Adipocyte (in vitro differentiated cells): ENCODE results near the gene TEAD3.

Experiments used
- DNase-seq: peaks from one replicate; pipeline ENCODE4 v3.0.0-alpha.2; 2015; ENCODE audit warnings: low read depth
- H3K27me3 ChIP-seq: replicated peaks from 2 replicates; pipeline ENCODE4 v1.7.0; 2013; ENCODE audit warnings: mild to moderate bottlenecking, low read length, moderate library complexity; ENCODE audit not compliant: control insufficient read depth, insufficient read depth
- H3K36me3 ChIP-seq: 2 replicates; pipeline ENCODE4 v1.7.0; 2013; ENCODE audit warnings: low read length, mild to moderate bottlenecking, moderate library complexity; ENCODE audit not compliant: control insufficient read depth, insufficient read depth, severe bottlenecking
- H3K4me1 ChIP-seq: 2 replicates; pipeline ENCODE4 v1.7.0; 2013; ENCODE audit warnings: mild to moderate bottlenecking, low read length, moderate library complexity; ENCODE audit not compliant: control insufficient read depth, insufficient read depth
- H3K4me3 ChIP-seq: 2 replicates; pipeline ENCODE4 v1.7.0; 2013; ENCODE audit warnings: mild to moderate bottlenecking, low read length, moderate library complexity
- H3K9ac ChIP-seq: 2 replicates; pipeline ENCODE4 v1.7.0; 2013; ENCODE audit warnings: mild to moderate bottlenecking, low read length, moderate library complexity
- H3K9me3 ChIP-seq: 2 replicates; pipeline ENCODE4 v1.7.0; 2013; ENCODE audit warnings: mild to moderate bottlenecking, low read length, moderate library complexity; ENCODE audit not compliant: control insufficient read depth

TEAD3 gene

GRCh38 chr6:35473075-35473849 is 23.6 kb downstream of the TEAD3 start:
- Histone ChIP-seq H3K36me3 (peaks cover 65% of the 10 kb centered on the region), H3K9ac (no peak overlapping the region)
- no peak for DNase-seq

GRCh38 chr6:35471836-35472345 is 25.0 kb downstream of the TEAD3 start:
- Histone ChIP-seq H3K9me3 (no peaks in the 10 kb centered on the region), H3K4me3 (no peak overlapping the region), H3K4me1 (peaks cover 27% of the 10 kb centered on the region), H3K9ac (no peak overlapping the region), H3K27me3 (no peaks in the 10 kb centered on the region), H3K36me3 (peaks cover 61% of the 10 kb centered on the region)
- no peak for DNase-seq

More at GRCh38 chr6:35473075-35473849, 23.6 kb downstream of the TEAD3 start:
- no peaks in the 10 kb centered on the region for H3K27me3 ChIP-seq
- H3K4me3 ChIP-seq, result no peak overlapping the region
- H3K9me3 ChIP-seq, result no peaks in the 10 kb centered on the region
- peaks cover 22% of the 10 kb centered on the region for H3K4me1 ChIP-seq

GRCh38 chr6:35470663-35471120 is 26.2 kb downstream of the TEAD3 start:
- H3K9ac ChIP-seq, result peak overlapping the region; percentile 95
- peak overlapping the region; percentile 94 for H3K4me3 ChIP-seq
- DNase-seq, result peak; percentile 16
- H3K27me3 ChIP-seq, result no peaks in the 10 kb centered on the region
- peaks cover 64% of the 10 kb centered on the region for H3K36me3 ChIP-seq
- no peaks in the 10 kb centered on the region for H3K9me3 ChIP-seq
- H3K4me1 ChIP-seq, result peaks cover 27% of the 10 kb centered on the region

DNA sequence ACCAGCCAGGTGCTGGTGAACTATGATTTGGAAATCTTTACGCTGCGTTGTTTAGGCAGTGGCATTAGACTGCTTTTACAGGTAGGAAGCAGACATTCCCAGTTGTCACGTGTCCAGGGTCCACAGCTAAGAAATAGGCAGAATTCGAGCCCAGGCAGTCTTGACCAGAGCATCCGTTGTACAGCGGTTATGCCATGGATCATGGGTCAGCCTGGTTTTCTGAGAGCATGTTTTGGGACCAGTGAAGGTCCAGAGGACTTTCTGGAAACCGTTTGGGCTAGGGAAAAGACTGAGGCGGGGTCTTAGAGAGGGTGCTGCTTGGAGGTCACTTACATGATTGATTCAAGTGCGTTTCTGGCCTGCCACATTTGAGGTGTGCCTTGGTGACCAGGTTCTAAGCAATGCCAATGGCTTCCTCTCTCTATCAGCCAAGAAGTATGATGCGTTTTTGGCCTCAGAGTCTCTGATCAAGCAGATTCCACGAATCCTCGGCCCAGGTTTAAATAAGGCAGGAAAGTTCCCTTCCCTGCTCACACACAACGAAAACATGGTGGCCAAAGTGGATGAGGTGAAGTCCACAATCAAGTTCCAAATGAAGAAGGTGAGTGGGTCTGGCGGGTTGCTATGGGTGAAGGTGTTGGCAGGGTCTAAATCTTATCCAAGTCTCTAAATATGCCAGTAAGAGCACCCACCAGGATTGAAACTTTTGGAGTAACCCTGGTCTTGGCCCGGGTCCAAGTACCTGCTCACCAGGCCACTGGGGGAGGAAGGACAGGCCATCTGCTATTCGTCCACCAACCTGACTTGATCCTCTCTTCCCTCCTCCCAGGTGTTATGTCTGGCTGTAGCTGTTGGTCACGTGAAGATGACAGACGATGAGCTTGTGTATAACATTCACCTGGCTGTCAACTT is 26.9 kb downstream of the TEAD3 start:
- no peaks in the 10 kb centered on the region for H3K27me3 ChIP-seq
- peaks cover 57% of the 10 kb centered on the region for H3K36me3 ChIP-seq
- peak overlapping the region; percentile 95 for H3K9ac ChIP-seq
- peak overlapping the region; percentile 94 for H3K4me3 ChIP-seq
- no peaks in the 10 kb centered on the region for H3K9me3 ChIP-seq
- peak; percentile 38 for DNase-seq
- H3K4me1 ChIP-seq, result peaks cover 27% of the 10 kb centered on the region

GRCh38 chr6:35468980-35469750 is 27.7 kb downstream of the TEAD3 start:
- Histone ChIP-seq H3K4me3 (peak overlapping the region; percentile 94), H3K36me3 (peaks cover 51% of the 10 kb centered on the region), H3K27me3 (no peaks in the 10 kb centered on the region), H3K4me1 (peaks cover 27% of the 10 kb centered on the region), H3K9ac (peak overlapping the region; percentile 95), H3K9me3 (no peaks in the 10 kb centered on the region)
- no peak for DNase-seq

GRCh38 chr6:35468181-35468979 is 28.5 kb downstream of the TEAD3 start, which contains the start of gene RPL10A:
Gene RPL10A, plus strand, starts transcription at chr6:35468401. Its CDS starts 34 bp downstream, at chr6:35468435.
- H3K36me3 ChIP-seq, result peaks cover 44% of the 10 kb centered on the region
- H3K9me3 ChIP-seq, result no peaks in the 10 kb centered on the region
- peaks cover 27% of the 10 kb centered on the region for H3K4me1 ChIP-seq
- peak within 1 kb of the TSS; percentile 94 for H3K4me3 ChIP-seq
- H3K9ac ChIP-seq, result peak within 1 kb of the TSS; percentile 95
- no peaks in the 10 kb centered on the region for H3K27me3 ChIP-seq
- DNase-seq, result peak; percentile 99

GRCh38 chr6:35465646-35466045 is 31.2 kb downstream of the TEAD3 start:
- peaks cover 19% of the 10 kb centered on the region for H3K36me3 ChIP-seq
- H3K4me1 ChIP-seq, result peaks cover 16% of the 10 kb centered on the region
- H3K9me3 ChIP-seq, result no peaks in the 10 kb centered on the region
- H3K27me3 ChIP-seq, result no peaks in the 10 kb centered on the region
- no peak for DNase-seq
- H3K9ac ChIP-seq, result no peak overlapping the region
- H3K4me3 ChIP-seq, result no peak overlapping the region

DNA sequence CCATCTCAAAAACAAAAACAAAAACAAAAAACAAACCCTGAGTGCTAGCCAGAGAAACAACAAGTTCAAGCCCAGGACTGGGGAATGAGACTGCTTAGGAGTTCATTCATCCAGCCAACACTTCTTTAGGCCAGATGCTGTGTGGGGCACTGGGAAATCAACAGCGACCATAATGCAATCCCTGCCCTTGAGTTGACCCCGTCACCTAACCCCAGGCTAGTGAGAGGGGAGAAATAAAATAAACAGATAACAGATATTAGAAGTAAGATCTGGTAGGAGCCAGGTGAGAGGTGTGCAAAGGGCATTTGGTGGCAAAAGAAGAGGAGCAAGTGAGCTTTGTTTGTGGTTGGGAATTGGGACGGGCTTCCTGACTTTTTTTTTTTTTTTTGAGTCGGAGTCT is 33.6 kb downstream of the TEAD3 start:
- Histone ChIP-seq H3K27me3 (no peaks in the 10 kb centered on the region), H3K36me3 (peaks cover 12% of the 10 kb centered on the region), H3K4me1 (peaks cover 6% of the 10 kb centered on the region), H3K4me3 (no peak overlapping the region), H3K9ac (no peak overlapping the region), H3K9me3 (no peaks in the 10 kb centered on the region)
- DNase-seq, result no peak

GRCh38 chr6:35461270-35461669 is 35.6 kb downstream of the TEAD3 start:
- Histone ChIP-seq H3K36me3 (peaks cover 8% of the 10 kb centered on the region), H3K9ac (no peak overlapping the region), H3K9me3 (no peaks in the 10 kb centered on the region)

GRCh38 chr6:35457907-35458306 is 39.0 kb downstream of the TEAD3 start:
- Histone ChIP-seq H3K36me3 (peaks cover 8% of the 10 kb centered on the region), H3K27me3 (no peaks in the 10 kb centered on the region), H3K9ac (no peak overlapping the region), H3K4me3 (no peak overlapping the region), H3K9me3 (no peaks in the 10 kb centered on the region), H3K4me1 (peaks cover 22% of the 10 kb centered on the region)
- no peak for DNase-seq

More at GRCh38 chr6:35461270-35461669, 35.6 kb downstream of the TEAD3 start:
- no peak for DNase-seq
- H3K4me3 ChIP-seq, result no peak overlapping the region
- no peaks in the 10 kb centered on the region for H3K4me1 ChIP-seq
- no peaks in the 10 kb centered on the region for H3K27me3 ChIP-seq
